Gastroesophageal sphincter (tissue), 4 donors: ENCODE data around the gene CCDC107. TPM values are rescaled to one million over a fixed set of nuclear protein-coding genes. Genes with fewer than 3 reads are reported as not detected.
A peak's percentile ranks its signal among the peaks of the same experiment; 100 is the strongest.

Experiments
- ATAC-seq: fragments of 150-250 bp; one replicate; pipeline ENCODE4 v1.9.1; 2016; ENCODE audit warnings: mild to moderate bottlenecking, moderate library complexity
- H3K27ac ChIP-seq, 4 donors: fragments of 200-600 bp; sonication (generic) in 3 of 4; 1 replicate in 3 of 4; 2 replicates in 1 of 4; pipeline ENCODE4 v1.5.1; 2016 to 2019
- H3K27me3 ChIP-seq: fragments of 200-600 bp; sonication (generic); one replicate; pipeline ENCODE4 v1.5.1; 2019
- H3K36me3 ChIP-seq, 2 donors: fragments of 200-600 bp; sonication (generic); one replicate each; pipeline ENCODE4 v1.5.1; 2019; ENCODE audit warnings: control low read depth in 1 of 2
- H3K4me1 ChIP-seq, 3 donors: fragments of 200-600 bp; sonication (generic); 1 replicate in 2 of 3; 2 replicates in 1 of 3; pipeline ENCODE4 v1.5.1; 2016 to 2019; ENCODE audit warnings: control low read depth in 2 of 3
- H3K4me3 ChIP-seq, 2 donors: fragments of 200-600 bp; sonication (generic); one replicate each; pipeline ENCODE4 v1.5.1; 2019; ENCODE audit warnings: mild to moderate bottlenecking in 1 of 2, moderate library complexity in 1 of 2
- H3K9me3 ChIP-seq, 3 donors: fragments of 200-600 bp; sonication (generic); one replicate each; pipeline ENCODE4 v1.5.1; 2017 to 2019; ENCODE audit warnings: control low read depth in 2 of 3
- CTCF ChIP-seq, 4 experiments: fragments of 200-600 bp in 2 of 4; fragments of 450-650 bp in 2 of 4; sonication (generic) in 1 of 4; IDR thresholded peaks; one replicate each; pipeline ENCODE4 v1.5.1; 2017 to 2019; ENCODE audit warnings: antibody characterized with exemption in 4 of 4, mild to moderate bottlenecking in 2 of 4, moderate library complexity in 2 of 4
- EP300 ChIP-seq: sonication (generic); formaldehyde crosslinking; IDR thresholded peaks from one replicate; pipeline ENCODE4 v1.6.1; 2017; ENCODE audit warnings: antibody characterized with exemption, mild to moderate bottlenecking
- POLR2A ChIP-seq, 2 donors: fragments of 450-650 bp; IDR thresholded peaks; one replicate each; pipeline ENCODE4 v1.6.1; 2017; ENCODE audit warnings: antibody characterized with exemption in 2 of 2, mild to moderate bottlenecking in 2 of 2, moderate library complexity in 1 of 2
- POLR2AphosphoS5 ChIP-seq: sonication (generic); formaldehyde crosslinking; IDR thresholded peaks from one replicate; pipeline ENCODE4 v1.6.1; 2017; ENCODE audit warnings: antibody characterized with exemption
- WGBS, 2 donors: methylation state at CpG; one replicate each; pipeline ENCODE4 v1.1.5; 2018; ENCODE audit warnings: low coverage in 1 of 2; 5-methylcytosine and 5-hydroxymethylcytosine counted together
- total RNA-seq, 4 donors: library from RNA; depleted of rRNA; stranded (reverse); fragments of >200 nt; gene quantifications; one replicate each; pipeline ENCODE4 v1.1.0, GENCODE V29; 2016

The CCDC107 gene
- total RNA-seq, 4 donors from 2014 or later: 61.9 to 94.2 (median 87.0) TPM

GRCh38 chr9:35703906-35704672 is 46.0 kb downstream of the CCDC107 start:
- no peak for ATAC-seq
- Histone ChIP-seq H3K36me3 (peaks cover 13 to 100% of the 10 kb centered on the region in 2 donors), H3K27ac (peak overlapping the region in 3 of 4 donors; percentile 96 to 99 (median 98)), H3K4me3 (no peak overlapping the region), H3K4me1 (peaks cover 0 to 2% (median 0%) of the 10 kb centered on the region in 3 donors), H3K27me3 (no peaks in the 10 kb centered on the region), H3K9me3 (no peaks in the 10 kb centered on the region)
- 79 to 83% methylated on average over 6 to 10 of the region's 26 CpGs for WGBS, 2 donors
- TF ChIP-seq CTCF (IDR thresholded peaks at IDR 0.05): no peak
- TF ChIP-seq POLR2AphosphoS5: peak; percentile 14

GRCh38 chr9:35705372-35705771 is 47.3 kb downstream of the CCDC107 start:
- Histone ChIP-seq H3K27ac (peak overlapping the region in 3 of 4 donors; percentile 96 to 99 (median 98)), H3K4me1 (no peaks in the 10 kb centered on the region), H3K9me3 (no peaks in the 10 kb centered on the region), H3K27me3 (no peaks in the 10 kb centered on the region), H3K36me3 (peaks cover 13 to 100% of the 10 kb centered on the region in 2 donors), H3K4me3 (no peak overlapping the region)
- WGBS, 2 donors: 60% methylated on average over 2 of the region's 8 CpGs; no CpG with 5 or more reads in 1 of the 2 donors
- no peak for ATAC-seq
- TF ChIP-seq POLR2AphosphoS5 (no peak), CTCF (IDR thresholded peaks at IDR 0.05) (no peak), POLR2A (IDR thresholded peaks at IDR 0.05) (no peak), EP300 (no peak)

- no peaks in the 10 kb centered on the region for H3K9me3 ChIP-seq
- H3K4me3 ChIP-seq: no peak overlapping the region
- H3K27me3 ChIP-seq: no peaks in the 10 kb centered on the region
- TF ChIP-seq POLR2A (IDR thresholded peaks at IDR 0.05) (no peak), CTCF (IDR thresholded peaks at IDR 0.05) (no peak), EP300 (no peak), POLR2AphosphoS5 (no peak)
- WGBS, 2 donors: 92% methylated on average over 2 of the region's 7 CpGs; no CpG with 5 or more reads in 1 of the 2 donors
- no peak for ATAC-seq
- H3K36me3 ChIP-seq: peaks cover 13 to 100% of the 10 kb centered on the region in 2 donors
- H3K4me1 ChIP-seq: no peaks in the 10 kb centered on the region
- peak overlapping the region in 3 of 4 donors; percentile 96 to 99 (median 98) for H3K27ac ChIP-seq
Observed at GRCh38 chr9:35705836-35706430, 47.8 kb downstream of the CCDC107 start.

GRCh38 chr9:35706951-35707350 is 48.9 kb downstream of the CCDC107 start:
- H3K27me3 ChIP-seq: no peaks in the 10 kb centered on the region
- no peaks in the 10 kb centered on the region for H3K4me1 ChIP-seq
- TF ChIP-seq CTCF (IDR thresholded peaks at IDR 0.05) (no peak), POLR2A (IDR thresholded peaks at IDR 0.05) (no peak), POLR2AphosphoS5 (no peak), EP300 (no peak)
- H3K9me3 ChIP-seq: no peaks in the 10 kb centered on the region
- whole genome bisulfite sequencing, 2 donors: no CpG with 5 or more reads among the region's 10 CpGs
- peak overlapping the region in 3 of 4 donors; percentile 96 to 99 (median 98) for H3K27ac ChIP-seq
- H3K36me3 ChIP-seq: peaks cover 13 to 100% of the 10 kb centered on the region in 2 donors
- no peak overlapping the region for H3K4me3 ChIP-seq
- ATAC-seq: no peak
